HG02763 (cell line): ENCODE measurements around the gene C4A.
"Not testable (repeated sequence)": the region's sequence is repeated elsewhere in the genome, so short reads cannot be mapped to it uniquely, and the experiment has no call there.

Experiments
- ATAC-seq: cut with Tn5 transposase; IDR thresholded peaks from one replicate; pipeline ENCODE4 v1.9.1; 2021; ENCODE audit warnings: mild to moderate bottlenecking, moderate library complexity; ENCODE audit not compliant: unreplicated experiment

Gene C4A

GRCh38 chr6:31981744-31982143 lies at the start of gene C4A:
C4A (plus strand) TSS chr6:31982057; CDS start chr6:31982108, 51 bp downstream.
- not testable (repeated sequence) for ATAC-seq

GRCh38 chr6:31932137-31932536 lies 49.7 kb upstream of the C4A start:
- not testable (repeated sequence) for ATAC-seq

- no peak for ATAC-seq
Measured at GRCh38 chr6:31933537-31933936, 48.3 kb upstream of the C4A start.

GRCh38 chr6:31935021-31935420 lies 46.8 kb upstream of the C4A start:
- ATAC-seq: no peak

GRCh38 chr6:31935823-31936222 lies 46.0 kb upstream of the C4A start:
- ATAC-seq: no peak

GRCh38 chr6:31940256-31940664 lies 41.6 kb upstream of the C4A start:
- ATAC-seq: no peak

GRCh38 chr6:31943742-31944141 lies 38.1 kb upstream of the C4A start:
- no peak for ATAC-seq

GRCh38 chr6:31945154-31945506 lies 36.7 kb upstream of the C4A start:
- no peak for ATAC-seq

GRCh38 chr6:31945507-31946369 lies 36.1 kb upstream of the C4A start, which contains the start of gene CFB:
CFB (plus strand) TSS chr6:31946095; CDS start chr6:31946222, 127 bp downstream.
- ATAC-seq: no peak

- no peak for ATAC-seq
Measured at GRCh38 chr6:31946370-31946885, 35.4 kb upstream of the C4A start.

- no peak for ATAC-seq
Measured at GRCh38 chr6:31947070-31947675, 34.7 kb upstream of the C4A start.

GRCh38 chr6:31947864-31948263 lies 34.0 kb upstream of the C4A start:
- ATAC-seq: no peak

GRCh38 chr6:31948306-31948705 lies 33.6 kb upstream of the C4A start:
- no peak for ATAC-seq

- ATAC-seq: no peak
Measured at GRCh38 chr6:31948753-31949413, 33.0 kb upstream of the C4A start.

- ATAC-seq: no peak
Measured at GRCh38 chr6:31949926-31950548, 31.8 kb upstream of the C4A start.

- no peak for ATAC-seq
Measured at GRCh38 chr6:31952140-31952805, 29.6 kb upstream of the C4A start.

- no peak for ATAC-seq
Measured at GRCh38 chr6:31952890-31953289, 29.0 kb upstream of the C4A start.

GRCh38 chr6:31954511-31954910 lies 27.3 kb upstream of the C4A start:
- no peak for ATAC-seq

- no peak for ATAC-seq
Measured at GRCh38 chr6:31956796-31957195, 25.1 kb upstream of the C4A start.

- ATAC-seq: peak; percentile 2
Measured at GRCh38 chr6:31958412-31958740, 23.5 kb upstream of the C4A start.
